ENCODE results near the gene RUFY3. TPM values are rescaled to one million over a fixed set of nuclear protein-coding genes. Genes with fewer than 3 reads are reported as not detected.

RUFY3 gene
- total and polyA plus RNA-seq, 9 of the 15 experiments (the other 6 are each of a cell fraction or from before 2014, with no cell fraction given), result 4.2 to 31.1 (median 21.5) TPM

DNA sequence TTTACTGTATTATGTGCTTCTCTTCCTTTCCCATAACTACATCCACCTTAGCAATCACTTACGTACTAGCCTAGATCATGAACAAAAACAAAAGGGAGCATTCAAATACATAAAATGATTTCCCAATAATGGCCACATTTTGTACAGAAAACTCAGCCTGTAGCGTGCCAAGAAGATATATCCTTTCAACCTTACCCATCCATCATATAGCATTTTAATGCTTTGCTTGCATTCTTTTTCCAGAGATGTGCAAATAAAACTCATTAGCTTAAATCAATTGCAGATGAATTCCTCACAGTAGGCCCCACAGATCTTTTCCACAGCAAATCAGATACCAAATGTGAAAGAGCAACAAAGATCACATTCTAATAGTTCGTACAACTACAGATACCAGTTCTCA lies 97.2 kb downstream of the RUFY3 start:
- H3K4me2 ChIP-seq (ENCODE audit: insufficient read depth, low read length), result no peak overlapping the region
- WGBS (ENCODE audit: insufficient coverage, low coverage, missing lambda C conversion rate), result 98% methylated on average over 3 of the region's 3 CpGs
- FAIRE-seq, result peak; percentile 35
- ChIA-PET POLR2A (interaction anchor here (2.7 kb wide), 1 partner anchor 10 kb away, joined by 7 read pairs; no protein-coding TSS in a partner anchor), CTCF (ENCODE audit: low intra/inter-chr PET ratio) (interaction anchor here (0.6 kb wide), 1 partner anchor 166 kb away, joined by 4 read pairs; no protein-coding TSS in a partner anchor)
- H3K79me2 ChIP-seq (ENCODE audit: control insufficient read depth, insufficient read depth, low read length), result no peaks in the 10 kb centered on the region
- no peak overlapping the region for H3K4me3 ChIP-seq
- no peak for TF ChIP-seq AFF4 (CRISPR knock-in tag; IDR thresholded peaks at IDR 0.05)
- TF ChIP-seq ZNF316 (IDR thresholded peaks at IDR 0.05), result peak; percentile 32; the same call in 1 of the 2 replicates
- intact Hi-C loops (cut with micrococcal nuclease), result loop anchor here (5.0 kb wide), 1 partner anchor 112 kb away; no protein-coding TSS in a partner anchor
- no peak overlapping the region for H2AFZ ChIP-seq (ENCODE audit: low read depth, low read length)
- no peaks in the 10 kb centered on the region for H3K9me3 ChIP-seq (replicated peaks; ENCODE audit: control insufficient read depth, insufficient read depth, low read depth, low read length)
- H3K9me1 ChIP-seq (ENCODE audit: control insufficient read depth, insufficient read depth, low read length), result no peaks in the 10 kb centered on the region
- in situ Hi-C loops (cut with MboI), result no loop called here
- H3K9ac ChIP-seq (ENCODE audit: insufficient read depth in 1 of 2, low read depth in 2 of 2, low read length in 2 of 2), result no peak overlapping the region
- BruUV-seq (replicated peaks), result no TSS peak
- no peak for DNase-seq (ENCODE audit: extremely low read depth in 1 of 4, low spot score in 3 of 4)
- H3K36me3 ChIP-seq (ENCODE audit: control insufficient read depth, insufficient read depth, low read length), result peaks cover 49% of the 10 kb centered on the region
- no peak overlapping the region for H3K27ac ChIP-seq (ENCODE audit: extremely low read depth, low read depth, low read length)
- ATAC-seq, result no peak
- no peaks in the 10 kb centered on the region for H3K27me3 ChIP-seq (ENCODE audit: control insufficient read depth in 2 of 2, insufficient read depth in 2 of 2, low read length in 2 of 2)
- no peaks in the 10 kb centered on the region for H4K20me1 ChIP-seq (replicated peaks; ENCODE audit: control insufficient read depth, insufficient read depth, low read length)
- H3K4me1 ChIP-seq (replicated peaks in 1 of 2; ENCODE audit: control insufficient read depth in 2 of 2, insufficient read depth in 2 of 2, low read length in 2 of 2), result no peaks in the 10 kb centered on the region

Data from K562 (cell line).